DOHH2 (cell line): ENCODE measurements around the gene CCL11.
"Not testable (repeated sequence)": the region's sequence is repeated elsewhere in the genome, so short reads cannot be mapped to it uniquely, and the experiment has no call there.

Experiments
- CTCF ChIP-seq: fragments of 200-600 bp; sonication (generic); IDR thresholded peaks from one replicate; pipeline ENCODE4 v1.5.1; 2014; ENCODE audit warnings: antibody characterized with exemption, mild to moderate bottlenecking, low read depth, low read length; ENCODE audit not compliant: poor library complexity, severe bottlenecking
- EZH2phosphoT487 ChIP-seq: fragments of 200-600 bp; sonication (generic); IDR thresholded peaks from 2 replicates; pipeline ENCODE4 v1.6.1; 2017; ENCODE audit warnings: borderline replicate concordance, mild to moderate bottlenecking, antibody characterized with exemption, low read length, moderate library complexity, mixed read lengths

GRCh38 chr17:34327580-34327979 is 42.0 kb downstream of the CCL11 start:
- TF ChIP-seq CTCF, EZH2phosphoT487: not testable (repeated sequence)
